AG10803 (cell line): Measurements from ENCODE around the gene MTARC2.
A peak's percentile ranks its signal among the peaks of the same experiment; 100 is the strongest.

Experiments
- DNase-seq: peaks from one replicate; pipeline ENCODE4 v3.0.0; 2010; ENCODE audit warnings: low read depth
- H3K4me3 ChIP-seq: 2 replicates; pipeline ENCODE4 v1.5.1; 2011; ENCODE audit warnings: mild to moderate bottlenecking, low read length, control low read depth
- CTCF ChIP-seq: conservative IDR thresholded peaks from 2 replicates; pipeline ENCODE4 v1.5.1; 2011; ENCODE audit warnings: mild to moderate bottlenecking, low read length, control low read depth, inconsistent platforms

MTARC2 gene

GRCh38 chr1:220768126-220768601 is 20.0 kb downstream of the MTARC2 start:
- H3K4me3 ChIP-seq = no peak overlapping the region
- no peak for DNase-seq
- TF ChIP-seq CTCF = no peak

GRCh38 chr1:220769205-220769604 is 21.1 kb downstream of the MTARC2 start:
- no peak for TF ChIP-seq CTCF
- no peak for DNase-seq
- H3K4me3 ChIP-seq = no peak overlapping the region

GRCh38 chr1:220770245-220770913 is 22.3 kb downstream of the MTARC2 start:
- TF ChIP-seq CTCF = no peak
- H3K4me3 ChIP-seq = no peak overlapping the region
- DNase-seq = no peak

GRCh38 chr1:220772846-220773245 is 24.7 kb downstream of the MTARC2 start:
- no peak for TF ChIP-seq CTCF
- DNase-seq = no peak
- H3K4me3 ChIP-seq = no peak overlapping the region

GRCh38 chr1:220775240-220775853 is 27.2 kb downstream of the MTARC2 start:
- H3K4me3 ChIP-seq = no peak overlapping the region
- TF ChIP-seq CTCF = peak; percentile 80
- DNase-seq = peak; percentile 12

- no peak for TF ChIP-seq CTCF
- H3K4me3 ChIP-seq = no peak overlapping the region
- DNase-seq = no peak
These were observed 28.1 kb downstream of the MTARC2 start for GRCh38 chr1:220776254-220776653.

GRCh38 chr1:220776720-220777326 is 28.7 kb downstream of the MTARC2 start:
- peak; percentile 59 for DNase-seq
- H3K4me3 ChIP-seq = no peak overlapping the region
- TF ChIP-seq CTCF = peak; percentile 92
